SJCRH30 (cell line): ENCODE measurements around the gene PLCH1. TPM values are rescaled to one million over a fixed set of nuclear protein-coding genes. Genes with fewer than 3 reads are reported as not detected.

Experiments
- DNase-seq, 2 experiments: peaks; one replicate each; pipeline ENCODE4 v3.0.0-alpha.2; 2015 to 2020
- H3K27ac ChIP-seq: fragments of 250-450 bp; sonication (Bioruptor Pico); 2 replicates; pipeline ENCODE4 v1.5.1; 2020; ENCODE audit warnings: mild to moderate bottlenecking, moderate library complexity
- H3K27me3 ChIP-seq: fragments of 250-450 bp; sonication (Bioruptor Pico); 2 replicates; pipeline ENCODE4 v1.5.1; 2020; ENCODE audit warnings: mild to moderate bottlenecking, moderate library complexity
- H3K36me3 ChIP-seq: fragments of 250-450 bp; sonication (Bioruptor Pico); 2 replicates; pipeline ENCODE4 v1.5.1; 2020; ENCODE audit warnings: mild to moderate bottlenecking, moderate library complexity
- H3K4me1 ChIP-seq: fragments of 250-450 bp; sonication (Bioruptor Pico); 2 replicates; pipeline ENCODE4 v1.5.1; 2020; ENCODE audit warnings: mild to moderate bottlenecking, moderate library complexity
- H3K4me3 ChIP-seq: fragments of 250-450 bp; sonication (Bioruptor Pico); 2 replicates; pipeline ENCODE4 v1.5.1; 2020; ENCODE audit warnings: mild to moderate bottlenecking, moderate library complexity
- H3K9me3 ChIP-seq: fragments of 250-450 bp; sonication (Bioruptor Pico); replicated peaks from 2 replicates; pipeline ENCODE4 v1.5.1; 2020; ENCODE audit warnings: mild to moderate bottlenecking, moderate library complexity
- total RNA-seq: library from RNA; depleted of rRNA; stranded (reverse); fragments of >200 nt; shearing (Covaris generic); gene quantifications from 2 replicates; pipeline ENCODE4 v1.2.3, GENCODE V29; 2014

The PLCH1 gene
- total RNA-seq, 1 experiment from 2014 or later = 0.61 TPM

- Histone ChIP-seq H3K9me3 (0 out of 2 replicates have a peak, but pooled peaks cover 2% of the 10 kb centered on the region), H3K27me3 (no peaks in the 10 kb centered on the region), H3K36me3 (no peaks in the 10 kb centered on the region), H3K4me1 (peaks cover 26% of the 10 kb centered on the region), H3K4me3 (no peak overlapping the region), H3K27ac (no peak overlapping the region)
- no peak for DNase-seq
Measured at GRCh38 chr3:155370198-155370597, 374.7 kb downstream of the PLCH1 start.

DNA sequence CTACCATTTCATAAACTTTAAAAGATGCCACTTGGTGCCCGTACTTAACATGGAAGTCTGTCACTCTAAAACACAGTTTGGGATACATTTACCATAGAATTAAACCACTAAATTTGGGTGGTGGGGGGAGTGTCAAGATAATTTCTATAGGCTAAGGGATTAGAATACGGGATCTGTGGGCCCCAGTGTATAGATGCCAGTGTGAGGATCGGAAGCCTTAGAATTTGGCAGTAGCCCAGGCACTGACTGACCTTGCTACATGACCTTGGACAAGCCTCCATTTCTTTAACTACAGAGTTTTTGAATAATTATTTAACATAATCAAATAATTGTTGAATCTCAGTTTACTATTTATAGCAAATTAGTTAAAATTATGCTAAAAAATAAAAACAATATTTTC, 375.1 kb downstream of the PLCH1 start:
- Histone ChIP-seq H3K4me1 (peaks cover 26% of the 10 kb centered on the region), H3K36me3 (no peaks in the 10 kb centered on the region), H3K9me3 (0 out of 2 replicates have a peak, but pooled peaks cover 2% of the 10 kb centered on the region), H3K4me3 (no peak overlapping the region), H3K27ac (no peak overlapping the region), H3K27me3 (no peaks in the 10 kb centered on the region)
- no peak for DNase-seq

DNA sequence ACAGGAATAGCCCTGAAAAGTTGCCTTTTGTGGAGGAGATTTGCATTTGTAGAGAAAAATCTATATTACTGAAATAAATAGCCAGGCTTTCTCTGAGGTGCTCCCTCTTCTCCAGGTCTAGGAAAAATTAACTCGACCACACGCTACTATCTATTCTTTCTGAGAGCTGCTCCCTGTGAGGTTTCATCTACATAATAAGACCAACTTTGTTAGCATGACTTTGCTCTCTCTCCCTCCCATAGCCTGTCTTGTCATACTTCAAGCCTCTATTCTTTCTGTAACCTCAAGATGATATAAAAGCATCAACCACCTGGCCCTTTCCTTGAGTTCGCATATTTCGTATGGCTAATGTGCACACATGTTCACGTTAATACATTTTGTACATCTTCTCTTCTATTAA, 375.6 kb downstream of the PLCH1 start:
- Histone ChIP-seq H3K4me1 (peaks cover 26% of the 10 kb centered on the region), H3K27ac (no peak overlapping the region), H3K9me3 (0 out of 2 replicates have a peak, but pooled peaks cover 2% of the 10 kb centered on the region), H3K4me3 (no peak overlapping the region), H3K27me3 (no peaks in the 10 kb centered on the region), H3K36me3 (no peaks in the 10 kb centered on the region)
- DNase-seq = no peak

DNA sequence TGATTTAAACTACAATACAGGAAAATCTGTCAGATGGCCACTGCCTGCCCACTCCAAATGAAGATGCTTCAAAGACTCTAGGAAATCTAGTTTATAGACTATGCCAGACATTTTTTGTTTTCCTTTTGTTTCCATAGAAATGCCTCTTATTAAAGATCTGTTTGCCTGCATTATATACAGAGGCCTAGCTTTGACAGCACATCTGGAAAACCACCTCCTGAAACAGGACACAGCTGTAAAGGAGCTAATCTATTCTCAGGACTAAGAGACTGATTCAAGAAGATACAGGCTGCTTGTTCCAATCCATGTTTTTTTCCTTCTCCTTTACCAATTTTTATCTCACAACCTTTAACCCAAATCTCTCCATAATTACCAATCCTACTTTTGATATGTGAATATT, 376.1 kb downstream of the PLCH1 start:
- Histone ChIP-seq H3K27me3 (no peaks in the 10 kb centered on the region), H3K9me3 (0 out of 2 replicates have a peak, but pooled peaks cover 2% of the 10 kb centered on the region)

DNA sequence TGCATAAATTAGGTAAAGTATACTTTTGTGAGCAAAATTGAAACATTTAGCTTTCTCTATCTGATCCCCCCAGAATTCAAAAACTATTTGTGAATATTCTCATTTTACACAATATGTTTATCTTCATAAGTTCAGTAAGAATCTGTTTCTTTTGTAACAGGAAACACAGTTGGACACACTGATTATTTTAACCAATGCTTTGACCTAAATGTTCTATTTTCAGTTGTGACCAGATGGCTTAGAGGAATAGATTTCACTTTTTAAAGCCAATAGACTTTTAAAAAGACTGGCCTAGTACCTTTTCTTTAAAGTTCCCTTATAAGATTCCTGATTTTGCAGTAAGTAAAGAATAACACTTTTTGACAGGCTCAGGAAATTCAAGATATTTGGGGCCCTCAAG, 377.4 kb downstream of the PLCH1 start:
- Histone ChIP-seq H3K27ac (peak overlapping the region; percentile 16), H3K27me3 (no peaks in the 10 kb centered on the region), H3K4me1 (peaks cover 26% of the 10 kb centered on the region), H3K4me3 (no peak overlapping the region), H3K9me3 (0 out of 2 replicates have a peak, but pooled peaks cover 2% of the 10 kb centered on the region), H3K36me3 (no peaks in the 10 kb centered on the region)
- no peak for DNase-seq

More for the DNA sequence above, 376.1 kb downstream of the PLCH1 start:
- H3K4me1 ChIP-seq = peaks cover 26% of the 10 kb centered on the region
- H3K36me3 ChIP-seq = no peaks in the 10 kb centered on the region
- no peak overlapping the region for H3K4me3 ChIP-seq
- H3K27ac ChIP-seq = no peak overlapping the region
- no peak for DNase-seq

- no peaks in the 10 kb centered on the region for H3K36me3 ChIP-seq
- DNase-seq = no peak
- 0 out of 2 replicates have a peak, but pooled peaks cover 2% of the 10 kb centered on the region for H3K9me3 ChIP-seq
- no peak overlapping the region for H3K4me3 ChIP-seq
- peaks cover 11% of the 10 kb centered on the region for H3K4me1 ChIP-seq
- no peaks in the 10 kb centered on the region for H3K27me3 ChIP-seq
- no peak overlapping the region for H3K27ac ChIP-seq
Measured at GRCh38 chr3:155365178-155365783, 379.6 kb downstream of the PLCH1 start.

DNA sequence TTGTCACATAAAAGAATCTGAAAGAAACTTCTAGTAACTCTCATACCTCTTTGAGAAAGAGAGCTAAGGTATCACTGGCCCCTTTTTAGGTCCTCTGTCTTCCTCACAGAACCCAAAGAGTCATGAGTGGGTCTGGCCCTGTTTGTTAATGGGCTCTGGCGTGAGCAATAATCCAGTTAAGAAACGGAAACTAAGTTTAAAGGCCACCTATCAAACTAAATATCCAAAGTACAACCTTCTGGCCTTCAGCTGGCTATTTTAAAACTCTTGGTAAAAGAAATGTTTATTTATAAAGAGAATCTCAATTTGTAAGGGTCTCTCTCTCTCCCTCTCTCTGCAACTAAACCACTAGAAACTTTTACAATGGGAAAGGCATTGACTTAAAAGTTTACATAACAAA, 380.4 kb downstream of the PLCH1 start:
- peaks cover 9% of the 10 kb centered on the region for H3K4me1 ChIP-seq
- H3K36me3 ChIP-seq = no peaks in the 10 kb centered on the region
- H3K9me3 ChIP-seq = 0 out of 2 replicates have a peak, but pooled peaks cover 2% of the 10 kb centered on the region
- H3K4me3 ChIP-seq = no peak overlapping the region
- H3K27me3 ChIP-seq = no peaks in the 10 kb centered on the region
- no peak overlapping the region for H3K27ac ChIP-seq
- no peak for DNase-seq

GRCh38 chr3:155363690-155364070, 381.2 kb downstream of the PLCH1 start:
- Histone ChIP-seq H3K4me3 (no peak overlapping the region), H3K4me1 (peaks cover 9% of the 10 kb centered on the region), H3K36me3 (no peaks in the 10 kb centered on the region), H3K27ac (no peak overlapping the region), H3K9me3 (0 out of 2 replicates have a peak, but pooled peaks cover 2% of the 10 kb centered on the region), H3K27me3 (no peaks in the 10 kb centered on the region)
- no peak for DNase-seq

- no peaks in the 10 kb centered on the region for H3K27me3 ChIP-seq
- H3K27ac ChIP-seq = no peak overlapping the region
- H3K36me3 ChIP-seq = no peaks in the 10 kb centered on the region
- 0 out of 2 replicates have a peak, but pooled peaks cover 2% of the 10 kb centered on the region for H3K9me3 ChIP-seq
- no peak overlapping the region for H3K4me3 ChIP-seq
- DNase-seq = no peak
- H3K4me1 ChIP-seq = peaks cover 9% of the 10 kb centered on the region
Measured at GRCh38 chr3:155362808-155363689, 381.8 kb downstream of the PLCH1 start.

GRCh38 chr3:155360281-155360680, 384.6 kb downstream of the PLCH1 start:
- Histone ChIP-seq H3K27ac (no peak overlapping the region), H3K9me3 (no peaks in the 10 kb centered on the region)
- DNase-seq = no peak

GRCh38 chr3:155356594-155357370, 388.1 kb downstream of the PLCH1 start:
- Histone ChIP-seq H3K36me3 (no peaks in the 10 kb centered on the region), H3K9me3 (no peaks in the 10 kb centered on the region)
- peak; percentile 8 to 22 for DNase-seq

More at GRCh38 chr3:155360281-155360680, 384.6 kb downstream of the PLCH1 start:
- Histone ChIP-seq H3K4me1 (no peaks in the 10 kb centered on the region), H3K4me3 (no peak overlapping the region), H3K36me3 (no peaks in the 10 kb centered on the region), H3K27me3 (no peaks in the 10 kb centered on the region)

GRCh38 chr3:155354658-155355057, 390.2 kb downstream of the PLCH1 start:
- H3K4me1 ChIP-seq = no peaks in the 10 kb centered on the region
- H3K36me3 ChIP-seq = no peaks in the 10 kb centered on the region
- no peaks in the 10 kb centered on the region for H3K9me3 ChIP-seq
- H3K27ac ChIP-seq = no peak overlapping the region
- H3K27me3 ChIP-seq = no peaks in the 10 kb centered on the region
- H3K4me3 ChIP-seq = no peak overlapping the region
- no peak for DNase-seq

More at GRCh38 chr3:155356594-155357370, 388.1 kb downstream of the PLCH1 start:
- H3K4me1 ChIP-seq = no peaks in the 10 kb centered on the region
- H3K4me3 ChIP-seq = no peak overlapping the region
- no peaks in the 10 kb centered on the region for H3K27me3 ChIP-seq
- H3K27ac ChIP-seq = no peak overlapping the region

DNA sequence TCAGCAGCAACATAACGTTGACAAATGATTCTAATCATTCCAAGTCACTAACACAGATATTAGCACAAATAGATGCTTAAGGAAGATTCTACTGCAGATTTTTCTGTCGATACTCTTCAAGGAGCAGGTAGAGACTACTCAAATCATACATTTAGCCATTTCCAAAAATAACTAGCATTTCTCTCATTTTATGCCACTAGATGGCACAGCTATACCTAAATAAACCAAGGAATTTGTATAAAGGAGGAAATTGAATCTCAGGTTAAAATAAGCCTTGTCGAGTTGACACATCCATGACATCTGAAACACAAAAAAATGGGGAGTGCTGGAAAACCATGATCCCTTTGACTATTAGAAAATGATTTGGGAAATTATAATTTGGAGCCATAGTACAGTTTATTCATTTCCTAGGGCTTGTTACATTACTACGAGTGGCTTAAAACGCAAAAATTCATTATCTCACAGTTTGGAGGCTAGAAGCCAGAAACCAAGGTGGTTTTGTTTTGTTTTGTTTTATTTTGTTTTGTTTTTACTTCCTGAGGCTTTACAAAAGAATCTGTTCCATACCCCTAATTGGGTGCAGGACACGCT, 391.9 kb downstream of the PLCH1 start:
- no peaks in the 10 kb centered on the region for H3K4me1 ChIP-seq
- no peak overlapping the region for H3K27ac ChIP-seq
- no peak overlapping the region for H3K4me3 ChIP-seq
- no peaks in the 10 kb centered on the region for H3K36me3 ChIP-seq
- DNase-seq = peak in 1 of 2 experiments; percentile 52
- H3K9me3 ChIP-seq = no peaks in the 10 kb centered on the region
- H3K27me3 ChIP-seq = no peaks in the 10 kb centered on the region

GRCh38 chr3:155350571-155350970, 394.3 kb downstream of the PLCH1 start:
- Histone ChIP-seq H3K4me3 (no peak overlapping the region), H3K36me3 (no peaks in the 10 kb centered on the region), H3K9me3 (no peaks in the 10 kb centered on the region), H3K27ac (no peak overlapping the region), H3K4me1 (no peaks in the 10 kb centered on the region), H3K27me3 (no peaks in the 10 kb centered on the region)
- no peak for DNase-seq
